GM15510 (cell line): Measurements from ENCODE around the gene RGS12.

Experiments used
- POLR2A ChIP-seq: IDR thresholded peaks from 3 replicates; pipeline ENCODE4 v1.6.1; 2011; ENCODE audit warnings: borderline replicate concordance; ENCODE audit not compliant: insufficient read length; ENCODE audit errors: extremely low read depth

Gene RGS12, protein sequence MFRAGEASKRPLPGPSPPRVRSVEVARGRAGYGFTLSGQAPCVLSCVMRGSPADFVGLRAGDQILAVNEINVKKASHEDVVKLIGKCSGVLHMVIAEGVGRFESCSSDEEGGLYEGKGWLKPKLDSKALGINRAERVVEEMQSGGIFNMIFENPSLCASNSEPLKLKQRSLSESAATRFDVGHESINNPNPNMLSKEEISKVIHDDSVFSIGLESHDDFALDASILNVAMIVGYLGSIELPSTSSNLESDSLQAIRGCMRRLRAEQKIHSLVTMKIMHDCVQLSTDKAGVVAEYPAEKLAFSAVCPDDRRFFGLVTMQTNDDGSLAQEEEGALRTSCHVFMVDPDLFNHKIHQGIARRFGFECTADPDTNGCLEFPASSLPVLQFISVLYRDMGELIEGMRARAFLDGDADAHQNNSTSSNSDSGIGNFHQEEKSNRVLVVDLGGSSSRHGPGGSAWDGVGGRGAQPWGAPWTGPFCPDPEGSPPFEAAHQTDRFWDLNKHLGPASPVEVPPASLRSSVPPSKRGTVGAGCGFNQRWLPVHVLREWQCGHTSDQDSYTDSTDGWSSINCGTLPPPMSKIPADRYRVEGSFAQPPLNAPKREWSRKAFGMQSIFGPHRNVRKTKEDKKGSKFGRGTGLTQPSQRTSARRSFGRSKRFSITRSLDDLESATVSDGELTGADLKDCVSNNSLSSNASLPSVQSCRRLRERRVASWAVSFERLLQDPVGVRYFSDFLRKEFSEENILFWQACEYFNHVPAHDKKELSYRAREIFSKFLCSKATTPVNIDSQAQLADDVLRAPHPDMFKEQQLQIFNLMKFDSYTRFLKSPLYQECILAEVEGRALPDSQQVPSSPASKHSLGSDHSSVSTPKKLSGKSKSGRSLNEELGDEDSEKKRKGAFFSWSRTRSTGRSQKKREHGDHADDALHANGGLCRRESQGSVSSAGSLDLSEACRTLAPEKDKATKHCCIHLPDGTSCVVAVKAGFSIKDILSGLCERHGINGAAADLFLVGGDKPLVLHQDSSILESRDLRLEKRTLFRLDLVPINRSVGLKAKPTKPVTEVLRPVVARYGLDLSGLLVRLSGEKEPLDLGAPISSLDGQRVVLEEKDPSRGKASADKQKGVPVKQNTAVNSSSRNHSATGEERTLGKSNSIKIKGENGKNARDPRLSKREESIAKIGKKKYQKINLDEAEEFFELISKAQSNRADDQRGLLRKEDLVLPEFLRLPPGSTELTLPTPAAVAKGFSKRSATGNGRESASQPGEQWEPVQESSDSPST (N-terminal part only)

DNA sequence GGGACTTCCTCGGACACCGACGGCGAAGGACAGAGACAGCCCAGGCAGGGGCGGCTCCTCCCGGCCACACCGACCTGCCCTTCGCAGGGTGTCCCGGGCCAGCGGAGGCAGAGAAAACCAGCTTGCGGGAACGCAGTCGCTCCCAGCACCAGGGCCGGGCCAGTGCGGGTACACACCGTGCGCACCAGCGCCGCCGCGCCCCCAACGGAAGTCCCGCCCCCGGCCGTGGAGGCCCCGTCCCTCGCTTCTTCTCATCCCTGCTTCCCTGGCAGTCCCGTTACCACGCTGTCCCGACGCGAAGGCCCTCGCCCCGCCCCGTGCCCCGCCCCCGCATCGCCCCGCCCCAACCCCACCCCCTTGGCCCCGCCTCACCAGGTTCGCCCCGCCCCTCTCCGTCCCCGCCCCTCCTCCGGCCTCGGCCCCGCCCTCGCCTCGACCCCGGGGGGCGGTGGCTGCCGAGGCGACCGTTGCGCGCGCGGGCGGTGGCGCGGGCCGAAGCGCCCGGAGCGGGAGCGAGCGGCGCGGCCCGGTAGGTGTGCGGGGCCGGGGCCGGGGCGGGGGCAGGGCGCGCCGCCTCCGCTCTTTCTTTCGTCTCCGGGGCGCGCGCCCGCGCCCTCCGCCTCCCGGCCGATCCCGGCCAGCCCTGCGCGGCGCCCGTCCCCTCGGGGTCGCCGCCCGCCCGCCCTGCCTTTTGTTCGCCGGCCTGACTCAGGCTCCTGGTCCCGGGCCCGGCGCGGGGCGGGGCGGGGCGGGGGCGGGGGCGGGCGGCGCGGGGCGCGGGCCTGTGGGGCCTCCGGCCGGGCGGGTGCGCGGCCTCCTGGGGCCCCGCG, at the start of gene RGS12:
RGS12 (plus strand) TSS at position 451 of the 830 bp plus-strand sequence. CDS start 23,150 bp downstream, outside the sequence.
- peak; percentile 28 for TF ChIP-seq POLR2A

DNA sequence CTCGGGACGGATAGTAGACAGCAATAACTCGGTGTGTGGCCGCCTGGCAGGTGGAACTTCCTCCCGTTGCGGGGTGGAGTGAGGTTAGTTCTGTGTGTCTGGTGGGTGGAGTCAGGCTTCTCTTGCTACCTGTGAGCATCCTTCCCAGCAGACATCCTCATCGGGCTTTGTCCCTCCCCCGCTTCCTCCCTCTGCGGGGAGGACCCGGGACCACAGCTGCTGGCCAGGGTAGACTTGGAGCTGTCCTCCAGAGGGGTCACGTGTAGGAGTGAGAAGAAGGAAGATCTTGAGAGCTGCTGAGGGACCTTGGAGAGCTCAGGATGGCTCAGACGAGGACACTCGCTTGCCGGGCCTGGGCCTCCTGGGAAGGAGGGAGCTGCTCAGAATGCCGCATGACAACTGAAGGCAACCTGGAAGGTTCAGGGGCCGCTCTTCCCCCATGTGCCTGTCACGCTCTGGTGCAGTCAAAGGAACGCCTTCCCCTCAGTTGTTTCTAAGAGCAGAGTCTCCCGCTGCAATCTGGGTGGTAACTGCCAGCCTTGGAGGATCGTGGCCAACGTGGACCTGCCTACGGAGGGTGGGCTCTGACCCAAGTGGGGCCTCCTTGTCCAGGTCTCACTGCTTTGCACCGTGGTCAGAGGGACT, 49.6 kb upstream of the RGS12 start:
- no peak for TF ChIP-seq POLR2A

DNA sequence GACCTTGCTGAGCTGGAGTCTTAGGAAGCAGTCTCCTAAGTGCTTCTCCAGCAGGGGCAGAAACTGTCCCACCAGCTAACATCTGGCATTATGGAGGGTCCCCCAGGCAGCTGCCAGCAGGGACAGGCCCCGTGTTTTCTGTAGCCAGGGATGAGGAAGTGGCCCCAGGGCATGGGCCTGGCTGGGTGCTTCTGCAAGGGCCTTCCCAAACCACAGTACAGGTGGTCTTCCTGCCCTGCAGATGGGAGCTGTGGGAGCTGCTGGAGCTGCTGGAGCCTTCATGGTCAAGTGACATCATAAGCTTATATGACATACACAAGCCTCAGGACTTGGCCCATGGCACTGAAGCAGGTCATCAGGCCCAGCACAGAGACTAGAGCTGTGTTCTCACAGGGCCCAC, 48.8 kb upstream of the RGS12 start:
- TF ChIP-seq POLR2A, result no peak

DNA sequence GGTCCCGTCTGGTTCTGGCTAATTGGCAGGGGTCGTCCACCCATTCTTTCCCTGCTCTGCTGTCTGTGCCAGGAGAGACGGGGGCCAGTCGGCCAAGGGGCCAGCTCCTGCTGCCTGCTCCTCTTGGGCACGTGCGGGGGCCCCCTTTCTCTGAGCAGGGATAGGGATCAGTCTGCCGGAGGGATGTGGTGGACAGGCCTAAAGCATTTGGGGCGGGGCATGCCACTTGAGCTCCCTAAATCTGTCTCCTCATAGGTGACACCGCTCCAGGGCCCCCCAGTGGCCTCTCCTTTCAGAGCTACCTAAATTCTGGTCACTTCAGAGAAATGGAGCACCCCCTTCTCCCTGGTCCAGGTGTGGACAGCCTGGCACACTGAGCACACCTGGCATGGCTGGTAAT, 48.1 kb upstream of the RGS12 start:
- no peak for TF ChIP-seq POLR2A

DNA sequence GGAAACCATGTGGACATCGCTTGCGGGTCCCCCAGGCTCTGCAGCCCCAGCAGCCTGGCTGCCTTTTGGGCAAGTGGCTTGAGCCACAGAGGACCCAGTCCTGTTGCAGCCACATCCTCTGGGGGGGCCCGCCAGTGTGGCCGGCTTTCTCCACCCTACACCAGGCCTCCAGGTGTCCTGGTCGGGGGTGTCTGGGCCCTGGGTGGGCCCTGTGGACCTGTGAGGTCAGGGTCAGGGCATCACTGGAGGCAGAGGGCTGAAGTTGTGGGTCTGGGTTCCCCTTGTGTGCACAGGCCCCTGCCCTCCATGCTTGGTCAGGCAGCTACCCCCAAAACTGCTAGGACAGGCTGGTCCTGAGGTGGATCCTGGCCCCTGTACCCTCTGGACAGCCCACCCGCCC, 47.1 kb upstream of the RGS12 start:
- TF ChIP-seq POLR2A, result peak; percentile 10

DNA sequence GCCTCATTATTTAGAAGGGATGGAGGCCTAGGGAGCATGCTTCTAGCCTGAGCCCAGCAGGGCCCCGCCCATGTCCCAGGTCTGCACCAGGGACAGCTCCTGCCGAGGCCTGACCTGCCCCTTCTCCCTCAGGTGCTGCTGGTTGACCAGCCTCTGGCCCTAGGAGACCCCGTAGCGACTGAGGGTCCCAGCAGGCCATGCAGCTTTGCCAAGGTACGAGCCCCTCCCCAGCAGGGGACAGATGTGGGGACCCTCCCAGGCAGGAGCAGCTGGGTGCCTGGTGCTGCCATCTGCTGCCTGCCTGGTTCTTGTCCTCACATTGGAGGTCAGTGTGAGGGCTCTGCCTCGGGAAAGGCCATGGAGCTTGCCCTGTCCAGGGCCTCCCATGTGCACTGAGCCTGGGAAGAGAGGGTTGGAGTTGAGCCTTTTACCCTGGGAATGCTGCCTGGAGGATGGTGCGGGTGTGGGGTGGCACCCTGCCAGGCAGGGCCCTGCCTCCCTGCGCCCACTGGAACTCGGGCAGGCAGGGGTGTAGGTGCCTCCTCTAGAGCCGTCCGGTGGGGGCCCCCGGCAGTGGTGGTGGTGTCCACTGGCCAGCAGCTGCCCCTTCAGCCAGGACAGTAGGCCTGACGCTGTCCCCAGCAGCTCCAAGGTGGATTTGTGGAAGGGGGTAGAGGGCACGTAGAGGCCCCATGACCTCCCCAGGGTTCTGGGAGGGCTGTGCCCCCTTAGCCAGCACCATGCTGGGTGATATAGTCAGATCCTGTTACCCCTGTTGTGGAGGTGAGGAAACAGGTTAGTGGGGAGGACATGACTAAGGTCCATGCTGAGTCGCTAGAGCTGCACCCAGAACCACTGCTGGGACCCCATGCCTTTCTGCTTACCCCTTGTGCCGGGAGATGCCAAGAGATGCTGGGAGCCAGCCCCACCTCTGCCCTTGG, 46.1 kb upstream of the RGS12 start:
- TF ChIP-seq POLR2A, result no peak

DNA sequence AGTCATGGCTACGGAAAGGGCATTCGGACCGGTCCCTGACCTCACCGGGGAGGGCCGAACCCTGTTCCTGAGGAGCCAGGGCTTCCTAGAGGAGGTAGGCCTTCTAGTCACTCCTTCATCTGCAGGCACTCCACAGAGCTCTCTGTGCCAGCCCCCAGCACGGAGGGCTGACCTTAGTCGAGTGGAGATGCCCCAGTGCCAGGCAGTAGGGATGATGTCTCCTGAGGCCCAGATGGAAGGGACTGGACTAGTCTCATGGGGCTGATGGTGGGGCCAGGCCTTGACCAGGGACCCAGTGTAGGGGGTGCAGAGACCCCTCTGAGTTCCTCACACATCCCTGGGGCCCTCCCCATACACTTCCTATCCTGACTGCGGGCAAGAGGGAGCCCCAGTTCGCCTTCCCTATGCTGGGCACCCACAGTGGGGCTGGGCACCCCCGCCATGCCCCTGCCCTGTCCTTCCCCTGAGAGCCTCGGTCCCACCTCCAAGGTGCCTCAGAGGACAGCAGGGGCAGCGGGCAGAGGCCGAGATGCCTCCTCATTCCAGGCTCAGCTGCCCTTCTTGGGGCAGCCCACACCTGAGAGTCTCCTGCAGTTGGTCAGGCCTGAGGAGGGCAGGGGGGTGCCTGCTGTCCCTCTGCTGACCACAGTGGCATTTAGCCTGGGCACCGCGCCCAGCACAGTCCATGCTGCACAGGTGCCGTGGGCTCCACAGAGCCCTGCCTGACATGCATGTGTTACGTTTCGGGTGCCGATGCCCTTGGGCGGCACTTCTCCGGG, 45.2 kb upstream of the RGS12 start:
- TF ChIP-seq POLR2A, result no peak

DNA sequence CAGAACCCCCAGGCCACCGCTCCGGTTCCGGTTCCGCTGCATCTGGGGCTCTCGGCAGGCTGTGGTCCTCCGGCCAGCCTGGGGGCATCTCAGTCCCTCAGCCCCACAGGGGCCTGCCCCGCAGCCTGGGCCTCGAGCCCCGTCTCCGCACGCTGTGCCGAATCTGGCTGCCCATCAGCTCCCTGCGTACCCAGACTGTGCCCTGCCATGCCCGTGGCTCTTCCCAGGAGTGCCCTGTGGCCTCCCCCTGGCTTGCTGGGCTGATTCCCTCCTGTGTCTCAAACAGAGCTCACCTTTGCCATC, 44.7 kb upstream of the RGS12 start:
- TF ChIP-seq POLR2A, result no peak

DNA sequence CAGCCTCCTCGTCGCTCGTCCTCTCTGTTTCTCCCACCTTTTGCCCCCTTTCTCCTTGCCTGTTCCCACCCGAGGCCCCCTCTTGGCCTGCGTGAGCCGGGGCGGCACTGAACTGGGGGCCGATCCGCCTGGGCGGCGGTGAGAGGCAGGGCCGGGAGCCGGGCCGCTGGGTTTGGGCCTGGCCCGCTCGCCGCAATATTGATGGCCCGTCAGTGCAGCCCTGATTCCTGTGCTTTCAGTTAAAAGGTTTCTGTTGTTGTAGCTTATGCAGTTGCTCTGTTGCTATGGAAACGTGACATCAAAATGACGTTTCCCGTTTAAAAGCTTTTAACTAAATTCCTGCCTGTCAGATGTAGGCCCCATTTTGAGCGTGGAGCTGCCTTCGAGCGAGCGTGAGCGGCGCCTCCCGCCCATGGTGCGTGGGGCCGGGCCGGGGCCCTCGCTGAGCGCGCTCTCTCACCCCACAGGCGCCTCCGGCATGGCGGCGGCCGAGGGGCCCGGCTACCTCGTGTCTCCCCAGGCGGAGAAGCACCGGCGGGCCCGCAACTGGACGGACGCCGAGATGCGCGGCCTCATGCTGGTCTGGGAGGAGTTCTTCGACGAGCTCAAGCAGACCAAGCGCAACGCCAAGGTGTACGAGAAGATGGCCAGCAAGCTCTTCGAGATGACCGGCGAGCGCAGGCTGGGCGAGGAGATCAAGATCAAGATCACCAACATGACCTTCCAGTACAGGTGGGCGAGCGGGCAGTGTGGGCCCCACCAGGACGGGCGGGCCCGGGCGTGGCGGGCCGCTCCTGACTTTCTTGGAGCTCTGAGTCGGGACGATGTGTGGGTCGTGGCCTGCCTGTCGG, 43.8 kb upstream of the RGS12 start, which contains the start of gene MSANTD1:
MSANTD1 (plus strand) TSS at position 349 of the 851 bp plus-strand sequence; CDS start at position 413, 64 bp downstream.
- no peak for TF ChIP-seq POLR2A

DNA sequence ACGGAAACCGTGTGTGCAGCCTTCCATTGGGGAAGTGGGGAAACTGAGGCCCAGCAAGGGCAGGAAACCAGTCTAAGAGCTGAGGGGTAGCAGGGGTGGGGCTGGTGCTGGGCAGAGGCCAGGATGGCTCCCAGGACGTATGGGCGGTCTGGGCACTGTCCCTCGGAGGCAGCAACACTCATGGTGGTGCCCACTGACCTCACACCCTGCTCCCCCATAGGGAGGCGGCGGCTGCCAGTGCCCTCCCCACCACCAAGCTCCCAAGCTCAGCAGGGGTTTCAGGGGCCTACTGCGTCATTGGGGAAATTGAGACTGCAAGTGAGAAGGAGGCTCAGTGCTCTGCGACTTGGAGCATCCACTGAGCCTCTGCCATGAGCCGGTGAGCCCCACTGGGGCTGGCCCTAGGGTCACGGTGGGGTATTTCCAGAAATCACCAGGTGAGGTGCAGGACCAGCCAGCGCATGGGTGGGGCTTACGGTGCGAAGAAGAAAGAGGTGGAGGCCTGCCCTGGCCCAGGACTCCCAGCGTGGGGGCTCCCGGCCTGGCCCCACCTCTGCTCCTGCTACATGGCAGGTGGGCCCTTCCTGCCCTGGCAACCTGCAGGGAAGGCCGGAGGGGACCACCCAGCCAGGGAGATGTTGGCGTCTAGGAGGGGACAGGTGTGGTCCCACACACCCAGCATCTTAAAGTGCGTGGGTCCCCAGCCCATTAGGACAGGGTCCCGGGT, 42.9 kb upstream of the RGS12 start:
- no peak for TF ChIP-seq POLR2A
